SU-DHL-6 (cell line): Measurements from ENCODE around the gene DNASE1L1.

Experiments used
- EZH2phosphoT487 ChIP-seq: fragments of 200-600 bp; sonication (generic), shearing (Covaris generic); conservative IDR thresholded peaks from 2 replicates; pipeline ENCODE4 v1.6.1; 2018; ENCODE audit warnings: mild to moderate bottlenecking, antibody characterized with exemption, low read length, moderate library complexity, mixed read lengths
- TF ChIP-seq, protein P1 (sequence below): fragments of 200-600 bp; sonication (generic); IDR thresholded peaks from one replicate; pipeline ENCODE4 v1.5.1; 2017; ENCODE audit warnings: antibody characterized with exemption, mild to moderate bottlenecking, low read length, moderate library complexity; ENCODE audit not compliant: insufficient read depth, poor library complexity, severe bottlenecking

- TF ChIP-seq, protein P1, sequence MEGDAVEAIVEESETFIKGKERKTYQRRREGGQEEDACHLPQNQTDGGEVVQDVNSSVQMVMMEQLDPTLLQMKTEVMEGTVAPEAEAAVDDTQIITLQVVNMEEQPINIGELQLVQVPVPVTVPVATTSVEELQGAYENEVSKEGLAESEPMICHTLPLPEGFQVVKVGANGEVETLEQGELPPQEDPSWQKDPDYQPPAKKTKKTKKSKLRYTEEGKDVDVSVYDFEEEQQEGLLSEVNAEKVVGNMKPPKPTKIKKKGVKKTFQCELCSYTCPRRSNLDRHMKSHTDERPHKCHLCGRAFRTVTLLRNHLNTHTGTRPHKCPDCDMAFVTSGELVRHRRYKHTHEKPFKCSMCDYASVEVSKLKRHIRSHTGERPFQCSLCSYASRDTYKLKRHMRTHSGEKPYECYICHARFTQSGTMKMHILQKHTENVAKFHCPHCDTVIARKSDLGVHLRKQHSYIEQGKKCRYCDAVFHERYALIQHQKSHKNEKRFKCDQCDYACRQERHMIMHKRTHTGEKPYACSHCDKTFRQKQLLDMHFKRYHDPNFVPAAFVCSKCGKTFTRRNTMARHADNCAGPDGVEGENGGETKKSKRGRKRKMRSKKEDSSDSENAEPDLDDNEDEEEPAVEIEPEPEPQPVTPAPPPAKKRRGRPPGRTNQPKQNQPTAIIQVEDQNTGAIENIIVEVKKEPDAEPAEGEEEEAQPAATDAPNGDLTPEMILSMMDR = no peak
- no peak for TF ChIP-seq EZH2phosphoT487
Measured at GRCh38 chrX:154443479-154443910, 34.4 kb upstream of the DNASE1L1 start.
